OCI-LY7 (cell line): ENCODE results near the gene TMPRSS15. TPM values are rescaled to one million over a fixed set of nuclear protein-coding genes. Genes with fewer than 3 reads are reported as not detected.

Experiments used
- BruUV-seq: library from RNA; stranded (reverse); fragments of 400-500 nt; replicated peaks from 2 replicates; lab custom pipeline; 2021; lab: Mats Ljungman, UMichigan
- CTCF ChIA-PET: fragments of 300-600 bp; sonication (Branson Sonifier 250); formaldehyde crosslinking; loops from one replicate; lab custom pipeline; 2022; ENCODE audit warnings: antibody characterized with exemption; ENCODE audit not compliant: unreplicated experiment; lab: Charles Lee
- POLR2A ChIA-PET: fragments of 300-600 bp; sonication (Branson Sonifier 250); formaldehyde crosslinking; loops from one replicate; lab custom pipeline; 2022; ENCODE audit warnings: antibody characterized with exemption; lab: Charles Lee
- DNase-seq: peaks from one replicate; pipeline ENCODE4 v3.0.0-alpha.2; 2015; ENCODE audit warnings: low spot score
- H2AFZ ChIP-seq: fragments of 200-600 bp; sonication (generic), shearing (Covaris generic); 2 replicates; pipeline ENCODE4 v1.6.1; 2014; ENCODE audit warnings: mild to moderate bottlenecking, antibody characterized with exemption, low read length, moderate library complexity
- H3K27ac ChIP-seq: fragments of 200-600 bp; sonication (generic); 2 replicates; pipeline ENCODE4 v1.5.1; 2014; ENCODE audit warnings: mixed run types, low read depth, mild to moderate bottlenecking, moderate library complexity, low read length, inconsistent platforms; ENCODE audit not compliant: poor library complexity, severe bottlenecking
- H3K36me3 ChIP-seq: fragments of 200-600 bp; sonication (generic); 2 replicates; pipeline ENCODE4 v1.6.1; 2014; ENCODE audit warnings: mild to moderate bottlenecking, antibody characterized with exemption, low read length, moderate library complexity, mixed read lengths; ENCODE audit not compliant: insufficient read depth
- H3K4me1 ChIP-seq: fragments of 200-600 bp; sonication (generic); 2 replicates; pipeline ENCODE4 v1.5.1; 2014; ENCODE audit warnings: mild to moderate bottlenecking, low read length; ENCODE audit not compliant: insufficient read depth, poor library complexity, severe bottlenecking
- H3K4me2 ChIP-seq: fragments of 200-600 bp; sonication (generic); 2 replicates; pipeline ENCODE4 v1.6.1; 2014; ENCODE audit warnings: mild to moderate bottlenecking, low read length
- H3K4me3 ChIP-seq: fragments of 200-600 bp; sonication (generic); 2 replicates; pipeline ENCODE4 v1.5.1; 2014; ENCODE audit warnings: mild to moderate bottlenecking, low read depth, low read length; ENCODE audit not compliant: poor library complexity, severe bottlenecking
- H3K79me2 ChIP-seq: fragments of 200-600 bp; sonication (generic); 2 replicates; pipeline ENCODE4 v1.6.1; 2016; ENCODE audit warnings: low read depth, mild to moderate bottlenecking, low read length, moderate library complexity, mixed read lengths; ENCODE audit not compliant: insufficient read depth
- H3K9me2 ChIP-seq: fragments of 200-600 bp; sonication (generic); 2 replicates; pipeline ENCODE4 v1.6.1; 2016; ENCODE audit warnings: mild to moderate bottlenecking, low read length, mixed read lengths; ENCODE audit not compliant: insufficient read depth
- H3K9me3 ChIP-seq: fragments of 200-600 bp; sonication (generic); 2 replicates; pipeline ENCODE4 v1.6.1; 2014; ENCODE audit warnings: mild to moderate bottlenecking, mixed run types, low read length, mixed read lengths
- H4K20me1 ChIP-seq: fragments of 200-600 bp; sonication (generic); 2 replicates; pipeline ENCODE4 v1.6.1; 2014; ENCODE audit warnings: mild to moderate bottlenecking, antibody characterized with exemption, low read length, moderate library complexity, mixed read lengths; ENCODE audit not compliant: insufficient read depth
- CTCF ChIP-seq: fragments of 200-600 bp; sonication (generic); conservative IDR thresholded peaks from 2 replicates; pipeline ENCODE4 v1.5.1; 2014; ENCODE audit warnings: mild to moderate bottlenecking, antibody characterized with exemption, low read length, moderate library complexity, mixed read lengths
- EZH2phosphoT487 ChIP-seq: fragments of 200-600 bp; sonication (generic); IDR thresholded peaks from 2 replicates; pipeline ENCODE4 v1.6.1; 2018; ENCODE audit warnings: low read depth, borderline replicate concordance, mild to moderate bottlenecking, mixed run types, antibody characterized with exemption, low read length, moderate library complexity, mixed read lengths
- intact Hi-C: fragments of 100-400 bp; cut with micrococcal nuclease; formaldehyde crosslinking; loops from one replicate; pipeline ENCODE4 v1.10.0; 2022; ENCODE audit not compliant: unreplicated experiment
- total RNA-seq, 2 experiments: library from RNA; depleted of rRNA in 1 of 2; stranded (reverse); fragments of >200 nt in 1 of 2; shearing (Covaris generic) in 1 of 2; gene quantifications; 2 replicates each; pipeline ENCODE4 v1.2.3, GENCODE V29; 2014 to 2022

The TMPRSS15 gene
- total RNA-seq, 2 experiments from 2014 or later = 0.03 to 0.13 TPM

- CTCF ChIA-PET = no interaction called here
Observed at GRCh38 chr21:18417141-18417790, 13.7 kb upstream of the TMPRSS15 start.

GRCh38 chr21:18411565-18411964 is 8.0 kb upstream of the TMPRSS15 start:
- TF ChIP-seq EZH2phosphoT487 (no peak), CTCF (no peak)
- Histone ChIP-seq H3K4me1 (peaks cover 9% of the 10 kb centered on the region), H3K4me3 (no peak overlapping the region), H3K9me2 (no peaks in the 10 kb centered on the region), H3K27ac (no peak overlapping the region), H3K36me3 (no peaks in the 10 kb centered on the region), H3K79me2 (no peaks in the 10 kb centered on the region), H3K9me3 (peaks cover 17% of the 10 kb centered on the region; the same call in 1 of the 2 replicates), H2AFZ (peak overlapping the region; percentile 61; the same call in 1 of the 2 replicates), H3K4me2 (peak overlapping the region; percentile 34; the same call in 1 of the 2 replicates), H4K20me1 (no peaks in the 10 kb centered on the region)
- intact Hi-C loops = no loop called here
- no peak for DNase-seq
- POLR2A ChIA-PET = interaction anchor here (0.6 to 2.9 kb wide), 2 partner anchors 18 to 840 kb away, joined by 3 to 8 read pairs; no protein-coding TSS in a partner anchor
- CTCF ChIA-PET = no interaction called here
- no TSS peak for BruUV-seq

More at GRCh38 chr21:18417141-18417790, 13.7 kb upstream of the TMPRSS15 start:
- Histone ChIP-seq H3K9me2 (no peaks in the 10 kb centered on the region), H3K4me2 (no peak overlapping the region), H3K9me3 (peaks cover 13% of the 10 kb centered on the region; the same call in 1 of the 2 replicates), H3K27ac (no peak overlapping the region), H3K79me2 (no peaks in the 10 kb centered on the region), H3K36me3 (no peaks in the 10 kb centered on the region), H3K4me1 (peaks cover 5% of the 10 kb centered on the region), H4K20me1 (no peaks in the 10 kb centered on the region), H3K4me3 (no peak overlapping the region), H2AFZ (no peak overlapping the region)
- TF ChIP-seq EZH2phosphoT487 (no peak), CTCF (no peak)
- POLR2A ChIA-PET = interaction anchor here (0.6 kb wide), 3 partner anchors 8 to 1570 kb away, joined by 3 read pairs; no protein-coding TSS in a partner anchor
- no TSS peak for BruUV-seq
- intact Hi-C loops = no loop called here
- DNase-seq = no peak

DNA sequence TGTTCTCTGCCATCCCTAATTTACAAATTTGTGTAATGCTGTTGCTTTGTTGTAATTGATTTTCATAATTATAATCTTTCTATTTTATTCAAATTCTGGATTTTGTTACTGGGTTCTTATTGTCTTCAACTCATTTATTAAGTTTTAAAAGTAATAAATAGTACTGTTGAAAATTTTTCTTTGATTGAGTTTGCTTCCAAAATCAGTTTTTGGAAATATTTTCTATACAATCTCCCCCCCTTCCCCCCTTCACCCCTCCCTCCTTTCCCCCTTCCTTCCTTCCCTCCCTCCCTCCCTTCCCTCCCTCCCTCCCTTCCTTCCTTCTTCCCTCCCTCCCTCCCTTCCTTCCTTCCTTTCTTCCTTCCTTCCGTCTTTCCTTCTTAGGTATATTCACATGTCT is 6.0 kb upstream of the TMPRSS15 start:
- intact Hi-C loops = loop anchor here (5.0 kb wide), 1 partner anchor 33 kb away; no protein-coding TSS in a partner anchor
- no peaks in the 10 kb centered on the region for H3K36me3 ChIP-seq
- 0 out of 2 replicates have a peak, but pooled peaks cover 4% of the 10 kb centered on the region for H3K9me3 ChIP-seq
- H3K79me2 ChIP-seq = no peaks in the 10 kb centered on the region
- no peaks in the 10 kb centered on the region for H4K20me1 ChIP-seq
- TF ChIP-seq CTCF (no peak), EZH2phosphoT487 (no peak)
- CTCF ChIA-PET = no interaction called here
- POLR2A ChIA-PET = interaction anchor here (0.7 to 1.0 kb wide), 2 partner anchors 8 to 20 kb away, joined by 3 to 4 read pairs; no protein-coding TSS in a partner anchor
- no peak overlapping the region for H3K27ac ChIP-seq
- DNase-seq = no peak
- no peak overlapping the region for H3K4me3 ChIP-seq
- no TSS peak for BruUV-seq
- no peak overlapping the region for H2AFZ ChIP-seq
- peaks cover 18% of the 10 kb centered on the region for H3K4me1 ChIP-seq
- no peaks in the 10 kb centered on the region for H3K9me2 ChIP-seq
- H3K4me2 ChIP-seq = no peak overlapping the region
